HEK293 (cell line): Measurements from ENCODE around the gene MINDY2.

Source experiments
- GLIS1 ChIP-seq: fragments of 450-650 bp; formaldehyde crosslinking; IDR thresholded peaks from 2 replicates; pipeline ENCODE4 v1.5.1; 2016; ENCODE audit warnings: missing biosample characterization, missing genetic modification characterization
- TCF7L2 ChIP-seq: IDR thresholded peaks from 2 replicates; pipeline ENCODE4 v1.6.1; 2011; ENCODE audit warnings: low read depth, mild to moderate bottlenecking, inconsistent platforms, low read length, moderate library complexity, borderline replicate concordance
- YY1 ChIP-seq: fragments of 450-650 bp; formaldehyde crosslinking; IDR thresholded peaks from 2 replicates; pipeline ENCODE4 v1.5.1; 2018; ENCODE audit warnings: missing biosample characterization, missing genetic modification characterization
- ZBTB1 ChIP-seq: fragments of 450-650 bp; formaldehyde crosslinking; IDR thresholded peaks from 2 replicates; pipeline ENCODE4 v1.5.1; 2016; ENCODE audit warnings: missing biosample characterization, missing genetic modification characterization
- ZNF24 ChIP-seq: fragments of 450-650 bp; formaldehyde crosslinking; IDR thresholded peaks from 2 replicates; pipeline ENCODE4 v1.5.1; 2016; ENCODE audit warnings: missing biosample characterization, missing genetic modification characterization
- ZNF311 ChIP-seq: fragments of 450-650 bp; formaldehyde crosslinking; IDR thresholded peaks from 2 replicates; pipeline ENCODE4 v1.5.1; 2017; ENCODE audit warnings: missing biosample characterization, missing genetic modification characterization, borderline replicate concordance
- ZNF404 ChIP-seq: fragments of 450-650 bp; formaldehyde crosslinking; IDR thresholded peaks from 2 replicates; pipeline ENCODE4 v1.5.1; 2017; ENCODE audit warnings: missing biosample characterization, missing genetic modification characterization
- ZNF776 ChIP-seq: fragments of 450-650 bp; formaldehyde crosslinking; IDR thresholded peaks from 2 replicates; pipeline ENCODE4 v1.5.0; 2017; ENCODE audit warnings: missing biosample characterization, missing genetic modification characterization, borderline replicate concordance
- ZNF785 ChIP-seq: fragments of 450-650 bp; formaldehyde crosslinking; IDR thresholded peaks from 2 replicates; pipeline ENCODE4 v1.5.1; 2016; ENCODE audit warnings: missing biosample characterization, missing genetic modification characterization
- ZNF830 ChIP-seq: fragments of 450-650 bp; IDR thresholded peaks from 2 replicates; pipeline ENCODE4 v1.5.0; 2018; ENCODE audit warnings: missing biosample characterization, missing genetic modification characterization, low read depth, mild to moderate bottlenecking, moderate library complexity
- TF ChIP-seq, protein P1 (sequence below): fragments of 450-650 bp; formaldehyde crosslinking; IDR thresholded peaks from 2 replicates; pipeline ENCODE4 v1.5.1; 2016; ENCODE audit warnings: missing biosample characterization, missing genetic modification characterization
- TF ChIP-seq, protein P2 (sequence below): fragments of 450-650 bp; formaldehyde crosslinking; optimal IDR thresholded peaks from 2 replicates; pipeline ENCODE3; 2016; ENCODE audit warnings: missing biosample characterization, mild to moderate bottlenecking, missing genetic modification characterization

DNA sequence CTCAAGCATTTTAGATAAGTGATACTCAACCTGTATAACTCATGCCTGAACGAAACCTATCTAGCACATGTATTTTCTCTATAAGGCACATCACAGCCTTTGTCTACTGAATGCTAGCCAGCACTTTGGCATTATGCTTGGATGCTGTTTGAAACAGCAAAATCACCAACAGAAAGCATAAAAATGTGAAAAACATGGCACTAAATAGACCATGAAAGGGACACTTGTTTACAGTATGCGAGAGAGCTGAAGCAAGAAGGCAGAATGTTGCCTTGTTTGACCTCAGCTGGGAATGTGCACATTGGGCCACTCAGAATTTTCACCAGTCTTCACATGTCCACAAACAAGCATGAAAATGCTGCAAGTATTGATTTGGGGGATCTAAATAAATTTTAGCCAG, 59.5 kb downstream of the MINDY2 start:
- TF ChIP-seq ZNF776 (tag by site-specific recombination) = no peak
- TF ChIP-seq TCF7L2 = no peak
- no peak for TF ChIP-seq ZNF830 (tag by site-specific recombination)
- TF ChIP-seq, protein P1, sequence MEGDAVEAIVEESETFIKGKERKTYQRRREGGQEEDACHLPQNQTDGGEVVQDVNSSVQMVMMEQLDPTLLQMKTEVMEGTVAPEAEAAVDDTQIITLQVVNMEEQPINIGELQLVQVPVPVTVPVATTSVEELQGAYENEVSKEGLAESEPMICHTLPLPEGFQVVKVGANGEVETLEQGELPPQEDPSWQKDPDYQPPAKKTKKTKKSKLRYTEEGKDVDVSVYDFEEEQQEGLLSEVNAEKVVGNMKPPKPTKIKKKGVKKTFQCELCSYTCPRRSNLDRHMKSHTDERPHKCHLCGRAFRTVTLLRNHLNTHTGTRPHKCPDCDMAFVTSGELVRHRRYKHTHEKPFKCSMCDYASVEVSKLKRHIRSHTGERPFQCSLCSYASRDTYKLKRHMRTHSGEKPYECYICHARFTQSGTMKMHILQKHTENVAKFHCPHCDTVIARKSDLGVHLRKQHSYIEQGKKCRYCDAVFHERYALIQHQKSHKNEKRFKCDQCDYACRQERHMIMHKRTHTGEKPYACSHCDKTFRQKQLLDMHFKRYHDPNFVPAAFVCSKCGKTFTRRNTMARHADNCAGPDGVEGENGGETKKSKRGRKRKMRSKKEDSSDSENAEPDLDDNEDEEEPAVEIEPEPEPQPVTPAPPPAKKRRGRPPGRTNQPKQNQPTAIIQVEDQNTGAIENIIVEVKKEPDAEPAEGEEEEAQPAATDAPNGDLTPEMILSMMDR (tag by site-specific recombination) = no peak
- TF ChIP-seq ZNF311 (tag by site-specific recombination) = no peak
- no peak for TF ChIP-seq ZNF24 (tag by site-specific recombination)
- no peak for TF ChIP-seq ZNF404 (tag by site-specific recombination)
- TF ChIP-seq, protein P2, sequence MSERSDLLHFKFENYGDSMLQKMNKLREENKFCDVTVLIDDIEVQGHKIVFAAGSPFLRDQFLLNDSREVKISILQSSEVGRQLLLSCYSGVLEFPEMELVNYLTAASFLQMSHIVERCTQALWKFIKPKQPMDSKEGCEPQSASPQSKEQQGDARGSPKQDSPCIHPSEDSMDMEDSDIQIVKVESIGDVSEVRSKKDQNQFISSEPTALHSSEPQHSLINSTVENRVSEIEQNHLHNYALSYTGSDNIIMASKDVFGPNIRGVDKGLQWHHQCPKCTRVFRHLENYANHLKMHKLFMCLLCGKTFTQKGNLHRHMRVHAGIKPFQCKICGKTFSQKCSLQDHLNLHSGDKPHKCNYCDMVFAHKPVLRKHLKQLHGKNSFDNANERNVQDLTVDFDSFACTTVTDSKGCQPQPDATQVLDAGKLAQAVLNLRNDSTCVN (tag by site-specific recombination) = no peak
- no peak for TF ChIP-seq GLIS1 (tag by site-specific recombination)
- no peak for TF ChIP-seq ZBTB1 (tag by site-specific recombination)
- no peak for TF ChIP-seq YY1
- TF ChIP-seq ZNF785 (tag by site-specific recombination) = no peak
